Measurements from ENCODE around the gene FAM111B. TPM values are rescaled to one million over a fixed set of nuclear protein-coding genes. Genes with fewer than 3 reads are reported as not detected.
"Not testable (repeated sequence)": the region's sequence is repeated elsewhere in the genome, so short reads cannot be mapped to it uniquely, and the experiment has no call there.

FAM111B gene
- total RNA-seq, 2 donors from 2014 or later = 7.9 to 27.5 TPM

GRCh38 chr11:59135648-59136461 lies 28.8 kb downstream of the FAM111B start:
- H3K9me3 ChIP-seq = no peaks in the 10 kb centered on the region
- H3K4me3 ChIP-seq = no peak overlapping the region
- intact Hi-C loops (cut with DNase I) = loop anchor here (2.0 to 10.0 kb wide), 2 partner anchors 43 to 81 kb away; no protein-coding TSS in a partner anchor
- peak overlapping the region in 1 of 2 donors; percentile 1 for H3K9ac ChIP-seq (ENCODE audit: low read depth in 2 of 2, low read length in 2 of 2)
- peak; percentile 87 for DNase-seq
- no peak overlapping the region for H3K27ac ChIP-seq
- H3K36me3 ChIP-seq = no peaks in the 10 kb centered on the region
- no peaks in the 10 kb centered on the region for H3K27me3 ChIP-seq
- TF ChIP-seq CTCF (IDR thresholded peaks at IDR 0.05) = peak; percentile 95
- no peaks in the 10 kb centered on the region for H3K4me1 ChIP-seq

GRCh38 chr11:59136551-59136950 lies 29.5 kb downstream of the FAM111B start:
- H3K4me3 ChIP-seq; H3K36me3 ChIP-seq; H3K27me3 ChIP-seq; H3K4me1 ChIP-seq; H3K9ac ChIP-seq (ENCODE audit: low read depth in 2 of 2, low read length in 2 of 2); H3K27ac ChIP-seq; DNase-seq; H3K9me3 ChIP-seq: not testable (repeated sequence)
- intact Hi-C loops (cut with DNase I) = loop anchor here (2.0 to 10.0 kb wide), 2 partner anchors 44 to 82 kb away; no protein-coding TSS in a partner anchor

- no peak overlapping the region for H3K9ac ChIP-seq (ENCODE audit: low read depth in 2 of 2, low read length in 2 of 2)
- no peak for TF ChIP-seq CTCF (IDR thresholded peaks at IDR 0.05)
- H3K9me3 ChIP-seq = no peaks in the 10 kb centered on the region
- no peaks in the 10 kb centered on the region for H3K27me3 ChIP-seq
- H3K27ac ChIP-seq = no peak overlapping the region
- intact Hi-C loops (cut with DNase I) = loop anchor here (2.0 to 10.0 kb wide), 2 partner anchors 44 to 82 kb away; no protein-coding TSS in a partner anchor
- H3K4me3 ChIP-seq = no peak overlapping the region
- no peaks in the 10 kb centered on the region for H3K36me3 ChIP-seq
- H3K4me1 ChIP-seq = no peaks in the 10 kb centered on the region
- DNase-seq = no peak
Observed at GRCh38 chr11:59137190-59137589, 30.2 kb downstream of the FAM111B start.

GRCh38 chr11:59138643-59139042 lies 31.6 kb downstream of the FAM111B start:
- Histone ChIP-seq H3K27me3 (no peaks in the 10 kb centered on the region), H3K9me3 (no peaks in the 10 kb centered on the region), H3K9ac (ENCODE audit: low read depth in 2 of 2, low read length in 2 of 2) (no peak overlapping the region), H3K27ac (no peak overlapping the region), H3K4me1 (no peaks in the 10 kb centered on the region), H3K4me3 (no peak overlapping the region), H3K36me3 (no peaks in the 10 kb centered on the region)
- intact Hi-C loops (cut with DNase I) = loop anchor here (10.0 kb wide), 1 partner anchor 84 kb away; no protein-coding TSS in a partner anchor
- no peak for DNase-seq
- no peak for TF ChIP-seq CTCF (IDR thresholded peaks at IDR 0.05)

- H3K4me1 ChIP-seq = no peaks in the 10 kb centered on the region
- intact Hi-C loops (cut with DNase I) = no loop called here
- no peak overlapping the region for H3K4me3 ChIP-seq
- H3K27ac ChIP-seq = no peak overlapping the region
- no peak for DNase-seq
- no peak overlapping the region for H3K9ac ChIP-seq (ENCODE audit: low read depth in 2 of 2, low read length in 2 of 2)
- no peaks in the 10 kb centered on the region for H3K36me3 ChIP-seq
- no peaks in the 10 kb centered on the region for H3K9me3 ChIP-seq
- H3K27me3 ChIP-seq = no peaks in the 10 kb centered on the region
- no peak for TF ChIP-seq CTCF (IDR thresholded peaks at IDR 0.05)
Observed at GRCh38 chr11:59141191-59141590, 34.2 kb downstream of the FAM111B start.
